HepG2 (cell line): ENCODE data around the gene C17orf75. TPM values are rescaled to one million over a fixed set of nuclear protein-coding genes. Genes with fewer than 3 reads are reported as not detected.

Experiments
- ATAC-seq: fragments of 200-7000 bp; cut with Tn5 transposase; 3 replicates; pipeline ENCODE4 v1.9.1; 2020; ENCODE audit warnings: mild to moderate bottlenecking, moderate library complexity
- BruUV-seq: library from RNA; stranded (reverse); fragments of 400-500 nt; replicated peaks from 2 replicates; lab custom pipeline; 2021; lab: Mats Ljungman, UMichigan
- CTCF ChIA-PET: fragments of 300-600 bp; formaldehyde crosslinking; extraction: SDS; loops from one replicate; lab custom pipeline; 2021; ENCODE audit warnings: low total read pairs, inconsistent platforms, low intra/inter-chr PET ratio; lab: Yijun Ruan, JAX
- POLR2A ChIA-PET: fragments of 350-600 bp; sonication (Branson Sonifier 250); formaldehyde crosslinking; loops from one replicate; lab custom pipeline; 2020; ENCODE audit warnings: antibody characterized with exemption, inconsistent platforms; lab: Yijun Ruan, JAX
- DNase-seq: peaks from one replicate; pipeline ENCODE4 v3.0.0-alpha.2; 2015; ENCODE audit warnings: low spot score
- FAIRE-seq: peaks from 3 replicates; lab custom pipeline; 2011; peaks lifted over from hg19 to GRCh38; lab: Jason Lieb, UNC
- H2AFZ ChIP-seq: one replicate; pipeline ENCODE4 v1.6.1; 2011; ENCODE audit warnings: low read length, inconsistent platforms
- H3K27ac ChIP-seq: fragments of 300-600 bp; 3 replicates; pipeline ENCODE4 v1.8.0; 2011; ENCODE audit warnings: mixed run types, mild to moderate bottlenecking, mixed read lengths, low read length, inconsistent platforms; ENCODE audit not compliant: insufficient read depth; ENCODE audit errors: extremely low read length
- H3K27me3 ChIP-seq, 2 experiments: fragments of 200-600 bp in 1 of 2; 2 replicates in 1 of 2; 3 replicates in 1 of 2; pipeline versions ENCODE4 v1.6.0 to v1.8.0; 2011; ENCODE audit warnings: low read length in 2 of 2, mild to moderate bottlenecking in 2 of 2, moderate library complexity in 2 of 2, inconsistent platforms in 1 of 2; ENCODE audit not compliant: insufficient read depth in 2 of 2, control insufficient read depth in 1 of 2
- H3K36me3 ChIP-seq, 2 experiments: fragments of 200-600 bp in 1 of 2; replicated peaks in 1 of 2; 2 replicates in 1 of 2; 3 replicates in 1 of 2; pipeline versions ENCODE4 v1.5.1 to v1.8.0; 2011; ENCODE audit warnings: low read length in 2 of 2, inconsistent platforms in 1 of 2; ENCODE audit not compliant: insufficient read depth in 2 of 2, control insufficient read depth in 1 of 2
- H3K4me1 ChIP-seq: 2 replicates; pipeline ENCODE4 v1.5.1; 2012; ENCODE audit warnings: low read length, inconsistent platforms; ENCODE audit not compliant: insufficient read depth
- H3K4me2 ChIP-seq: 2 replicates; pipeline ENCODE4 v1.6.0; 2011; ENCODE audit warnings: low read depth, low read length, inconsistent platforms
- H3K4me3 ChIP-seq, 3 experiments: fragments of 200-600 bp in 1 of 3; sonication (generic), shearing (Covaris generic) in 1 of 3; replicated peaks in 1 of 3; 2 replicates each; pipeline ENCODE4 v1.5.1; 2011 to 2016; ENCODE audit warnings: low read length in 3 of 3, inconsistent platforms in 2 of 3, low read depth in 2 of 3, mild to moderate bottlenecking in 2 of 3, control low read depth in 1 of 3, mixed read lengths in 1 of 3; ENCODE audit not compliant: insufficient read depth in 1 of 3
- H3K79me2 ChIP-seq: one replicate; pipeline ENCODE4 v1.6.1; 2011; ENCODE audit warnings: low read length, inconsistent platforms; ENCODE audit not compliant: insufficient read depth
- H3K9ac ChIP-seq: 2 replicates; pipeline ENCODE4 v1.6.0; 2011; ENCODE audit warnings: mild to moderate bottlenecking, low read depth, low read length, inconsistent platforms; ENCODE audit not compliant: insufficient read depth
- H3K9me3 ChIP-seq: 2 replicates; pipeline ENCODE4 v1.5.1; 2012; ENCODE audit warnings: mild to moderate bottlenecking, low read length
- H4K20me1 ChIP-seq: 2 replicates; pipeline ENCODE4 v1.6.0; 2011; ENCODE audit warnings: inconsistent platforms, mild to moderate bottlenecking, low read length, moderate library complexity; ENCODE audit not compliant: insufficient read depth
- MNT ChIP-seq: fragments of 450-650 bp; IDR thresholded peaks from 2 replicates; pipeline ENCODE4 v1.6.1; 2016
- SKI ChIP-seq: fragments of 450-650 bp; IDR thresholded peaks from one replicate; pipeline ENCODE4 v1.6.1; 2018; ENCODE audit warnings: mild to moderate bottlenecking; ENCODE audit not compliant: partially characterized antibody
- TBL1XR1 ChIP-seq: fragments of 150-350 bp; IDR thresholded peaks from 2 replicates; pipeline ENCODE4 v1.6.1; 2014; ENCODE audit warnings: borderline replicate concordance, low read length; ENCODE audit not compliant: partially characterized antibody
- TCF7L2 ChIP-seq: IDR thresholded peaks from 2 replicates; pipeline ENCODE4 v1.6.1; 2011; ENCODE audit warnings: mild to moderate bottlenecking, low read depth, low read length, moderate library complexity
- ZKSCAN5 ChIP-seq: sonication (generic); formaldehyde crosslinking; IDR thresholded peaks from 2 replicates; pipeline ENCODE4 v1.5.1; 2020; ENCODE audit warnings: mild to moderate bottlenecking, missing genetic modification reagents
- ZNF317 ChIP-seq: sonication (generic); formaldehyde crosslinking; IDR thresholded peaks from 2 replicates; pipeline ENCODE4 v1.5.0; 2020; ENCODE audit warnings: mild to moderate bottlenecking, missing genetic modification reagents
- ZNF503 ChIP-seq: sonication (generic); formaldehyde crosslinking; IDR thresholded peaks from 2 replicates; pipeline ENCODE4 v1.4.0; 2020; ENCODE audit warnings: missing genetic modification reagents
- ZNF713 ChIP-seq: sonication (generic); formaldehyde crosslinking; IDR thresholded peaks from 2 replicates; pipeline ENCODE4 v1.4.0; 2020; ENCODE audit warnings: mild to moderate bottlenecking, missing genetic modification reagents
- ZSCAN5A ChIP-seq: sonication (generic); formaldehyde crosslinking; IDR thresholded peaks from 2 replicates; pipeline ENCODE4 v1.8.0; 2022; ENCODE audit warnings: mild to moderate bottlenecking, missing genetic modification reagents, borderline replicate concordance
- WGBS: methylation state at CpG from one replicate; pipeline ENCODE4 v1.1.6; 2017; ENCODE audit warnings: low lambda C conversion rate; 5-methylcytosine and 5-hydroxymethylcytosine counted together
- in situ Hi-C: cut with HindIII; loops from 2 replicates; pipeline ENCODE4 v1.10.0; 2017; ENCODE audit warnings: low pct_unique_long_range_greater_than_20kb; ENCODE audit not compliant: extremely low pct_ligation_motif_present
- intact Hi-C: fragments of 100-400 bp; cut with micrococcal nuclease; formaldehyde crosslinking; loops from one replicate; pipeline ENCODE4 v1.10.0; 2022; ENCODE audit not compliant: unreplicated experiment
- polyA plus RNA-seq, 8 experiments: library from polyadenylated mRNA; depleted of rRNA in 3 of 8; stranded (reverse) in 7 of 8; unstranded in 1 of 8; fragments of >200 nt; fragmentation: Illumina TruSeq in 4 of 8; extraction: Trizol in 4 of 8; gene quantifications; 2 replicates each; pipeline versions ENCODE4 v1.2.1 to v1.2.3, GENCODE V29; 2011 to 2016; ENCODE audit warnings: low read depth in 4 of 8, missing spikeins in 1 of 8, mixed read lengths in 1 of 8; ENCODE audit not compliant: insufficient read depth in 1 of 8
- total RNA-seq, 5 experiments: library from RNA; depleted of rRNA; stranded (reverse); fragments of >200 nt; fragmentation: Illumina TruSeq; extraction: Trizol; gene quantifications; 2 replicates each; pipeline ENCODE4 v1.2.3, GENCODE V29; 2016; ENCODE audit warnings: low read depth in 1 of 5

The C17orf75 gene
- total and polyA plus RNA-seq, 2 of the 13 experiments (the other 11 are each of a cell fraction or from before 2014, with no cell fraction given) = 16.2 to 33.0 TPM

GRCh38 chr17:32285306-32285705 is 56.7 kb downstream of the C17orf75 start (continued):
- no peak for TF ChIP-seq ZSCAN5A (CRISPR knock-in tag)
- no peak for TF ChIP-seq SKI
- no peak for TF ChIP-seq ZNF713 (CRISPR knock-in tag)
- TF ChIP-seq ZNF503 (CRISPR knock-in tag) = no peak
- TF ChIP-seq TBL1XR1 = no peak
- no peak for TF ChIP-seq TCF7L2
- no peak for TF ChIP-seq ZKSCAN5 (CRISPR knock-in tag)

- ChIA-PET POLR2A (no interaction called here), CTCF (no interaction called here)
- Histone ChIP-seq H3K9me3 (no peaks in the 10 kb centered on the region), H3K4me2 (no peak overlapping the region), H3K27me3 (peaks cover 0 to 12% of the 10 kb centered on the region in 2 experiments; a peak in 1 of 5 replicates), H3K27ac (no peak overlapping the region), H3K4me1 (peaks cover 31% of the 10 kb centered on the region), H2AFZ (no peak overlapping the region), H3K79me2 (no peaks in the 10 kb centered on the region), H3K36me3 (no peaks in the 10 kb centered on the region), H4K20me1 (no peaks in the 10 kb centered on the region), H3K4me3 (no peak overlapping the region), H3K9ac (no peak overlapping the region)
- no TSS peak for BruUV-seq
- DNase-seq = no peak
- in situ Hi-C loops (no loop called here), intact Hi-C loops (no loop called here)
- ATAC-seq = no peak
- no peak for FAIRE-seq
- 63% methylated on average over 17 of the region's 20 CpGs for WGBS
- TF ChIP-seq MNT (0 out of 2 replicates have a peak, but pooled peaks have one; percentile 11), ZNF317 (CRISPR knock-in tag) (no peak)
Observed at GRCh38 chr17:32283745-32284201, 58.2 kb downstream of the C17orf75 start.
